ENCODE measurements around the gene PLA2R1. TPM values are rescaled to one million over a fixed set of nuclear protein-coding genes. Genes with fewer than 3 reads are reported as not detected.

Gene PLA2R1
- total RNA-seq, 1 donor from 2014 or later = 16.2 TPM

GRCh38 chr2:160033732-160034392 is 28.6 kb downstream of the PLA2R1 start:
- DNase-seq (ENCODE audit: low read depth in 2 of 2) = peak in 1 of 2 donors; percentile 63

- DNase-seq (ENCODE audit: low read depth in 2 of 2) = no peak
These were observed 33.2 kb downstream of the PLA2R1 start for GRCh38 chr2:160029270-160029628.

GRCh38 chr2:160028431-160029269 is 33.8 kb downstream of the PLA2R1 start:
- DNase-seq (ENCODE audit: low read depth in 2 of 2) = peak in 1 of 2 donors; percentile 40

DNA sequence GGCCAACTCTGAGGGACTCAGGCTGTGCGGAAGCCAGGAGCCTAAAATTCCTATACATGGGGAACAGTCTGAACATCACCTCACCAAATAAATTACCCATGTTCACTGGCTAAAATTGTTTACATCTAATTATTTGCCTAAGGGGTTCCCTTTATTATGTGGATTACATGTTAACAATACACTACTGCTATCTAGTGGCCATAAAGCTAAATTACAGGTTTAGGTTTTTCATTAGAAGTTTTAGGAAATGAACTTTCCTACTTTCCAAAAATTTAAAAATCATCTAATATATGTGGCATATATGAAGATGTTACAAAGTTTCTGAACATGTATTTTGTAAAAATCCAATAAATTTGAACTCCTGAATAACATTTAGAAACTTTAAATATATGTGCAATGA is 40.3 kb downstream of the PLA2R1 start:
- DNase-seq (ENCODE audit: low read depth in 2 of 2) = no peak

- DNase-seq (ENCODE audit: low read depth in 2 of 2) = no peak
These were observed 42.9 kb downstream of the PLA2R1 start for GRCh38 chr2:160019374-160020090.

DNA sequence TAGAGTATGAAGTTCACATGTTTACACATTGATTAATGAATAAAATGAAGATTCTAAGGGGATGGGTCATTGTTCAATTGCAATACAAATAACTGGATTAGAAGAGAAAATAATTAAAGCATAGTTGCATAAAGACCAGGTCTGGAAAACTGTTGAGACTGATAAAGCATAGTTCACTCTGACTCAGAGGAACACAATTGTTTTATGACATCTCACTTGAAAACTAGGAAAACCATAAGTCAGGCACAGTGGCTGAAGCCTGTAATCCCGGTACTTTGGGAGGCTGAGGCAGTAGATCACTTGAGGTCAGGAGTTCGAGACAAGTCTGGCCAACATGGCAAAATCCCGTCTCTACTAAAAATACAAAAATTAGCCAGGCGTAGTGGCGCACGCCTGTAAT is 46.7 kb downstream of the PLA2R1 start:
- peak in 1 of 2 donors; percentile 42 for DNase-seq (ENCODE audit: low read depth in 2 of 2)

DNA sequence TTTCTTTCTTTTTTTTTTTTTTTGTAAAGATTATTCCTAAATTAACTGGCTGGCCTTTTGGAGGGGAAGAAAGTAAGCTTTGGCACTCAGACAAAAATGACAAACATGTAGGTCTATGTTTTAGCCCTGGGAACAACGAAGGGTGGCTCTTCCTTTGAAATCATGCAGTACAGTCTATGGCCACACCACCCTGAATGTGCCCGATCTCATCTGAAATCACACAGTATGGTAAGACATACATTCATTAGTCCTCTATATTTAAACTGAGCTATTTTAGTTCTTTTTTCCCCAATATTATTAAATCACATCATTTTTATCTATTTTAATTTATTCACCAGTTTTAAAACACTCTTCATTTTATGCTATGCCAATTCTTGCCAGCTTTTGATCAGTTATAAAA is 48.2 kb downstream of the PLA2R1 start:
- DNase-seq (ENCODE audit: low read depth in 2 of 2) = no peak

- no peak for DNase-seq (ENCODE audit: low read depth in 2 of 2)
These were observed 51.9 kb downstream of the PLA2R1 start for GRCh38 chr2:160010361-160011145.

DNA sequence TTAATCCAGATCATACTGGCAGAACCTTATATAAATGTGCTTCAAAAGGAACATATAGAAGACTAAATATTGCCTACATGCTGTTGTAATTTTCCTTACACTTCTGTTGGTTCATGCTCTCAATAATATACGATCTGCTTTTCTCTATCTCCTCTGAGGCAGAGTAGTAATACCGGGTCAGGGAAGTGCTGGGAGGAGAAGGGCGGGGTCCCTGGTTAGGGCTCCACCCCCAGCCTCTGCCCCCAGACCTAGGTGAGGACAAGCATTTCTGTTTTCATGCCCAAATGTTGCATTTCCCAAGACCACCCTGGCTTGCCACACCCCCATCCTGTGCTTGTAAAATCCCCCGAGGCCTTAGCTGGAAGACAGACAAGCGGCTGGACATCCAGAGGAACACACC is 55.3 kb downstream of the PLA2R1 start:
- DNase-seq (ENCODE audit: low read depth in 2 of 2) = no peak

- no peak for DNase-seq (ENCODE audit: low read depth in 2 of 2)
These were observed 55.9 kb downstream of the PLA2R1 start for GRCh38 chr2:160006475-160006874.

DNA sequence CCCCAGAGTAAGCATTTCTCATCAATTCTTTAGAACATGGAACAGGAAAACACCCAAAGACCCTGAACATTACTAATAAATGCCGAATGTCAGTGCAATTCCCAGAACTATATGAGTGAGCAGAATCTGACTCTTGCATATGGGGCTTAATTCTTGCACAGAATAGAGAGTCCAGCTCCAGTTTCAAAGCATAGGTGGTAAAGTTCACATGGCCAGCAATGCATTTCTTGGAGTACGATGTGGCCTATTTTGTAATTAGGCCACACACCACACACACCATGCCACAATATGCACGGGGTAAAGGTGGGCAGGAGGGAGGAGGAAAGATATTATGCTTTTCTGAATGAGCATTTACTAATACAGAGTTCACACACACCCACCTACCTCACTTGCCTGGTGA is 56.5 kb downstream of the PLA2R1 start:
- no peak for DNase-seq (ENCODE audit: low read depth in 2 of 2)

DNA sequence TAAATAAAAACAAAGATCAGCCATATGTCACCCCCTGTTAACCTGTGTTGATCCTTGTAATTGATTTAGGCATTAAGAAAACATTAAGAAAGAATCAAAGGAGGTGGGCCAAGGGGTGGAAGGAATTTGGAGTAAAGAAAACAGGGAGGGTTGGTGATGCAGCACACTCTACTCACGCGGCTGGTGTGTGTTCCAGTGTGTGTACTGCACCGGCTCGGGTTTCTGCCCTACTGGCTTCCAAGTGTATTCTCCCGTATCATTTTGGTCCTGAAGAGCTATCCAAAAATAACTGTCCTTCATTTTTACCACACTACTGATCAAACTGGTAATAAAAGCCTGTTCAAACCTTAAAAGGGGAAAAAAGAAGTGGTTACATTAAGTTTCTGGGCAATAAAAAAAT is 56.9 kb downstream of the PLA2R1 start:
- no peak for DNase-seq (ENCODE audit: low read depth in 2 of 2)

- peak in 1 of 2 donors; percentile 21 for DNase-seq (ENCODE audit: low read depth in 2 of 2)
These were observed 63.5 kb downstream of the PLA2R1 start for GRCh38 chr2:159998961-159999360.

DNA sequence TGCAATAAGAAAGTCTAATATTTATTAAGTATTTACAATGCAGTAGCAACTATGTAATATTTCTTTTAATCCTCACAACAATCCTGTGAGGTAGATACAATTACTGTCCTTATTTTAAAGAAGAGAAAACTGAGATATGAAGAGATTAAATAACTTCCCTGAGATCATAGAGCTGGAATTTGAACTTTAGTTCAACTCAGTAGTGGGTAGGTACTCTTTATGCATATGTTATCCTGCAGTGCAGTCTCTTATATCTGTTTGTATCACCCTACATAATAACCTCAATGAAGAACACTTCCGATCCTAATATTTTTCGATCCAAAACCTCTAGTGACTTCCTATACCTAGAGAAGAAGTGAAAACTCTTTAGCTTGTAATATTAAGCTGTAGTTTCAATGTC is 64.2 kb downstream of the PLA2R1 start:
- DNase-seq (ENCODE audit: low read depth in 2 of 2) = no peak

- DNase-seq (ENCODE audit: low read depth in 2 of 2) = peak; percentile 45 to 80
These were observed 65.4 kb downstream of the PLA2R1 start for GRCh38 chr2:159996792-159997546.

DNA sequence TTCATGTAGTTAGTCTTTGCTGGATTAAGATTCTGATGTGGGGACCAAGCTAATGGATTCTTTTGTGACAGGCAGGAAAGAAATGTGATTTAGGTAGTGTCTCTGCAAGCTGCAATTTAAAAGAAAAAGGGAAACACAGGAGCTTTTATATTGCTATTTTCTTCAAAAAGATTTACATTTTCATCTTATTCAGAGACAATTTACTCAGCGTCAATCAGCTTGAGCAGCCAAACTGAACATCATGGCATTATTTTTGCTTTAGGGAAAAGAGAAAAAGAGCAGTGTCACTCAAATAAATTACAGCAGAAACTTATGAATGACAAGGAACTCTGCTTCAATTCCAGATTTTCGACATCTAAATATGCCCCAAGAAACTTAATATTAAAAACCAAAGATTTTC is 67.4 kb downstream of the PLA2R1 start:
- no peak for DNase-seq (ENCODE audit: low read depth in 2 of 2)

DNA sequence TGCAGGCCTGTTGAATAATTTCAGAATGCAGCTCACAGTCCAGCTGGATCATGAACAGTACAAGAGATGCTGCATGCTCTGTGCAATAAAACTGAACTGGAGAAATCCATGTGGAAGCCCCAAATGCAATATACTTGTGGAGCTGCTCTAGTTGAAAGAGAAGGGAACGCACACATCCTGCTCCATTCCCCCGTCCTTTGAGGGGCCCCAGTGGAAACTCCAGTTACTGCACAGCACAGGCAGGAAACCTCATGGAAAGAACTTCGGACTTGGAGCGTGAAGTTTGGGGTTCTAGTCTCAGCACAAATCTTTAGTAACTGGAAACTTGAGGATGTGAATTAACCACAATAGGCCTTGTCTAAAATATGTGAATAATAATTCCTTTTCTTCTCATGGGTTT is 73.2 kb downstream of the PLA2R1 start:
- DNase-seq (ENCODE audit: low read depth in 2 of 2) = no peak

DNA sequence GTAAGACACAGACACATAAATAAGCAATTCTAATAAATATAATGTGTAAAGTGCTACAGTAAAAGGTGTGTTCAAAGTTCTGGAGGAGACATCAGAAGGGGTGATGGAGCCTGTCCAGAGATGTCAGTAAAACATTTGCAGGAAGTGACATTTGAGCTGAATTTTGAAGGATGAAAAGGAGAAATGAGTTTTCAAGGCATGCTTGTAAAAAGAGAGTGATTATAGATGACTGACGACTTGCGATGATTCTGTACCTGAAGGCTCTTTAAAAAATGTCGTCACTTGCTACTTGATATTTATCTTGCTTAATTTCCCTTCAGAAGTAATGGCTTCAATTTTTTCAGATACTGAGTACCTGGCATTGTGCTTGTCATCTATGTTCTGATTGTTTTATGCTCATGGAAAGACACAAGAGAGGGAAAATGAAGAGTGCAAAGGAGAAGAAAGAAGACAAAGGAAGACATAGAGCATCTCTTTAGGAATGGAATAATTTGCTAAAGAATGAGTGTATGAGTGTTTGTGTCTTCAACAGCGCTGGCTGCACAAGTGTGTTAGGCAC is 73.9 kb downstream of the PLA2R1 start:
- DNase-seq (ENCODE audit: low read depth in 2 of 2) = no peak

- no peak for DNase-seq (ENCODE audit: low read depth in 2 of 2)
These were observed 75.2 kb downstream of the PLA2R1 start for GRCh38 chr2:159987181-159987580.

DNA sequence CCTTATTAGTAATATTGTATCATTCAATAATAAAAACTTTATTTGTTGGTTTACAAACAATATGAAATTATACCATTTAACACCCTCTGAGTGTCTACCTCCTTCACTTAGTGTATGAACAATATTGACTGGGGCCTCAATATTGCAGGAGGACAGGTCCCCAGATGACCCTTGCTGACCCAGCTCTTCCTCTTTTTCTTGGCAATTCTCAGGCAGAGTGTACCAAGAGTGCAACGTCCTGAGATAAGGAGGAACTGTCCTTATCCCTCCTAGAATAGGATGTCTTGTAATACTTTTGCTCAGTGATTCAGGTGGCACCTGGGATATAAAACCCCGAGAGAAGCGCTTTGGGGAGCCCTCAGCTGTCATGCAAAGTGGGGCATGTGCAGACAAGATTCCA is 76.8 kb downstream of the PLA2R1 start:
- no peak for DNase-seq (ENCODE audit: low read depth in 2 of 2)

DNA sequence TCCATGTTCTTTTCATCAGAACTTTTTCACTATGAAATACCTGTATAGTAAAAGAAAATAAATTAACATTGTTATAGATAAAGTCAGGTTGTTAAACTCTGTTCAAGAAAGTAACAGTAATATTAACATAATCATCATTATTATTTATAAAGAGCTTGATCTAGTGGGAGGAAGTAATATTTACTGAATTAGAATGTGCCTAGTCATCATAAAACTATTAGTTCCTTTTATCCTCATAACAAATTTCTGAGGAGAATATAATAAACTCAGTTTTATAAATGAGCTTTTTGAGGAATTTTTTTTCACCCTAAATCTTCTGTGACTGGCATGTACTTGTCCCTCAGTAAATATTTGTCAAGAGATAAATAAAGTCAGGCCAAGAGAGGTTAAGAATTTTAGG is 78.4 kb downstream of the PLA2R1 start:
- no peak for DNase-seq (ENCODE audit: low read depth in 2 of 2)

Measured in dermis microvascular lymphatic vessel endothelial cell (primary cell).